ENCODE data around the gene L2HGDH. TPM values are rescaled to one million over a fixed set of nuclear protein-coding genes. Genes with fewer than 3 reads are reported as not detected.

L2HGDH gene
- total RNA-seq, 1 donor from 2014 or later, result 5.2 TPM

DNA sequence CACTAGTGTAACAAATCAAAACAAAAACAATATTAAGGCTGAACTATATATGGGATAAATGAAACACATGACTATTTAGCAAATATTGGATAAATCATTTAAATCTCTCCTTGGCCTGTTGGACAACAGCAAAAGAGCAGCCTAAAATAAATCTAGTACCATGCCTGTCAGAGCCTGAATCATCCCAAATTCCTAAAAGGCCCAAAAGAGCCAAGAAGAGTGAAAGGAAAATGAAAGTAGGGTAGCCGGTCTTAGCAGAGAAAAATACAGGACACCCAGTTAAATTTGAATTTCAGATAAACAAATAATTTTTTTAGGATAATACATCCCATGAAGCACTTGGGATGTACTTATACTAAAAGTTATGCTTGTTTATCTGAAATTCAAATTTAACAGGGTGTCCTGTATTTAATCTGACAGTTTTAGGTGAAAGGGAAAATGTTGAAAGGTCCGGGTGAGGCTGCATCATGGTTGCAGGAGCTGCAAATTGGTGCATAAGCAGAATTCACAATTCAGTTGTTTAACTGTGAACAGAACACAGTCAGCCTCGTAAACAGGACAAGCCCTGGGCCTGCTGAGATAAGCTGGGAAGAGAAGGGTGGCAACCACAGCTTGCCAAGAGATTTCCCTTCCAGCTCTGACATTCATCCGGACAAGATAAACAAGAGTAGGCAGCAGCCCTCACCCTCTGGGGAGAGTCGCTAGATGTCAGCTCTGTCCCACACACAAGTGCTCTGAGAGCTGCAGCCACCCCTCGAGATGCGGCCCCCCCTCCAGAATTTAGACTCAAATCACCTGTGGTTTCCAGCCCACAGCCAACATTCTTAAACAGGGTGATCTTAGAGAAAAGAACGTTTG is 30.4 kb upstream of the L2HGDH start:
- TF ChIP-seq, protein P1, sequence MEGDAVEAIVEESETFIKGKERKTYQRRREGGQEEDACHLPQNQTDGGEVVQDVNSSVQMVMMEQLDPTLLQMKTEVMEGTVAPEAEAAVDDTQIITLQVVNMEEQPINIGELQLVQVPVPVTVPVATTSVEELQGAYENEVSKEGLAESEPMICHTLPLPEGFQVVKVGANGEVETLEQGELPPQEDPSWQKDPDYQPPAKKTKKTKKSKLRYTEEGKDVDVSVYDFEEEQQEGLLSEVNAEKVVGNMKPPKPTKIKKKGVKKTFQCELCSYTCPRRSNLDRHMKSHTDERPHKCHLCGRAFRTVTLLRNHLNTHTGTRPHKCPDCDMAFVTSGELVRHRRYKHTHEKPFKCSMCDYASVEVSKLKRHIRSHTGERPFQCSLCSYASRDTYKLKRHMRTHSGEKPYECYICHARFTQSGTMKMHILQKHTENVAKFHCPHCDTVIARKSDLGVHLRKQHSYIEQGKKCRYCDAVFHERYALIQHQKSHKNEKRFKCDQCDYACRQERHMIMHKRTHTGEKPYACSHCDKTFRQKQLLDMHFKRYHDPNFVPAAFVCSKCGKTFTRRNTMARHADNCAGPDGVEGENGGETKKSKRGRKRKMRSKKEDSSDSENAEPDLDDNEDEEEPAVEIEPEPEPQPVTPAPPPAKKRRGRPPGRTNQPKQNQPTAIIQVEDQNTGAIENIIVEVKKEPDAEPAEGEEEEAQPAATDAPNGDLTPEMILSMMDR (IDR thresholded peaks at IDR 0.05; ENCODE audit: insufficient read depth, low read depth, low read length), result peak; percentile 5
- no peak for TF ChIP-seq EZH2 (IDR thresholded peaks at IDR 0.05; ENCODE audit: insufficient read depth, low read length)
- H3K27me3 Mint-ChIP-seq (ENCODE audit: low read depth, unreplicated experiment), result no peaks in the 10 kb centered on the region
- H3K4me3 ChIP-seq (ENCODE audit: insufficient read depth, low read depth, low read length), result no peak overlapping the region
- peak overlapping the region; percentile 65 for H3K4me2 ChIP-seq (ENCODE audit: low read length)
- no peaks in the 10 kb centered on the region for H3K27me3 ChIP-seq (ENCODE audit: insufficient read depth, low read length)
- FAIRE-seq (no peak), DNase-seq (ENCODE audit: low read depth) (peak; percentile 74)
- H4K20me1 ChIP-seq (ENCODE audit: insufficient read depth, low read length), result no peaks in the 10 kb centered on the region
- H3K27ac Mint-ChIP-seq (ENCODE audit: unreplicated experiment), result peak overlapping the region; percentile 84
- H3K79me2 ChIP-seq (ENCODE audit: insufficient read depth, low read length), result no peaks in the 10 kb centered on the region
- H3K36me3 ChIP-seq (ENCODE audit: insufficient read depth, low read length), result no peaks in the 10 kb centered on the region
- H3K4me1 Mint-ChIP-seq (ENCODE audit: low read depth, unreplicated experiment), result peaks cover 37% of the 10 kb centered on the region
- peaks cover 34% of the 10 kb centered on the region for H3K4me1 ChIP-seq (ENCODE audit: insufficient read depth, low read length)
- H3K27ac ChIP-seq (ENCODE audit: low read depth, low read length), result no peak overlapping the region
- no peaks in the 10 kb centered on the region for H3K9me3 Mint-ChIP-seq (ENCODE audit: unreplicated experiment)
- H3K36me3 Mint-ChIP-seq (ENCODE audit: low read depth, unreplicated experiment), result peaks cover 3% of the 10 kb centered on the region
- H3K9me3 ChIP-seq (ENCODE audit: insufficient read depth, low read depth, low read length), result no peaks in the 10 kb centered on the region
- peak overlapping the region; percentile 19 for H2AFZ ChIP-seq (ENCODE audit: low read depth, low read length)
- peak overlapping the region; percentile 65 for H3K4me3 Mint-ChIP-seq (ENCODE audit: unreplicated experiment)
- H3K9ac ChIP-seq (ENCODE audit: low read length), result peak overlapping the region; percentile 4

DNA sequence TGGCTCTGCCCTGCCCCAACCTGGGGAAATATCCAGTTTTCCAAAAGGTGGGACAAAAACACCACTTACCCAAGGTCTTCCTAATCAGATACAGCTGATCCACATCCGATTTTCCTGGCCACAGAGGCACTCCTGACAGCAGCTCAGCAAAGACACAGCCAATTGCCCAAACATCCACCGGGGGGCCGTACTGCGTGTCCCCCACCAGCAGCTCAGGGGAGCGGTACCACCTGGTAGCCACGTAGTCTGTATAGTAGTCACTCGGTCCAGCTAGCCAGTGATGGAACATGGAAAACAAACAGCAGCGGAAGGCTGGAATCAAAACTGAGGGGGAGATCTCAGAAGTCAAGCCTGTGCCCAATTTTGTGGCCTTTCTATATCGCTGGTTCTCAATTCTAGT is 28.9 kb upstream of the L2HGDH start:
- H3K4me2 ChIP-seq (ENCODE audit: low read length), result no peak overlapping the region
- no peak overlapping the region for H3K9ac ChIP-seq (ENCODE audit: low read length)
- DNase-seq (ENCODE audit: low read depth), result no peak
- H3K4me3 ChIP-seq (ENCODE audit: insufficient read depth, low read depth, low read length), result no peak overlapping the region
- Mint-ChIP-seq H3K9me3 (ENCODE audit: unreplicated experiment) (no peaks in the 10 kb centered on the region), H3K27me3 (ENCODE audit: low read depth, unreplicated experiment) (no peaks in the 10 kb centered on the region), H3K36me3 (ENCODE audit: low read depth, unreplicated experiment) (peaks cover 4% of the 10 kb centered on the region), H3K27ac (ENCODE audit: unreplicated experiment) (no peak overlapping the region), H3K4me3 (ENCODE audit: unreplicated experiment) (no peak overlapping the region), H3K4me1 (ENCODE audit: low read depth, unreplicated experiment) (peaks cover 34% of the 10 kb centered on the region)
- no peaks in the 10 kb centered on the region for H4K20me1 ChIP-seq (ENCODE audit: insufficient read depth, low read length)
- H2AFZ ChIP-seq (ENCODE audit: low read depth, low read length), result no peak overlapping the region
- no peaks in the 10 kb centered on the region for H3K79me2 ChIP-seq (ENCODE audit: insufficient read depth, low read length)
- TF ChIP-seq, protein P1 (IDR thresholded peaks at IDR 0.05; ENCODE audit: insufficient read depth, low read depth, low read length), result no peak
- TF ChIP-seq EZH2 (IDR thresholded peaks at IDR 0.05; ENCODE audit: insufficient read depth, low read length), result no peak
- H3K9me3 ChIP-seq (ENCODE audit: insufficient read depth, low read depth, low read length), result no peaks in the 10 kb centered on the region
- H3K27ac ChIP-seq (ENCODE audit: low read depth, low read length), result no peak overlapping the region
- H3K36me3 ChIP-seq (ENCODE audit: insufficient read depth, low read length), result no peaks in the 10 kb centered on the region
- H3K4me1 ChIP-seq (ENCODE audit: insufficient read depth, low read length), result peaks cover 36% of the 10 kb centered on the region
- H3K27me3 ChIP-seq (ENCODE audit: insufficient read depth, low read length), result no peaks in the 10 kb centered on the region
- no peak for FAIRE-seq

DNA sequence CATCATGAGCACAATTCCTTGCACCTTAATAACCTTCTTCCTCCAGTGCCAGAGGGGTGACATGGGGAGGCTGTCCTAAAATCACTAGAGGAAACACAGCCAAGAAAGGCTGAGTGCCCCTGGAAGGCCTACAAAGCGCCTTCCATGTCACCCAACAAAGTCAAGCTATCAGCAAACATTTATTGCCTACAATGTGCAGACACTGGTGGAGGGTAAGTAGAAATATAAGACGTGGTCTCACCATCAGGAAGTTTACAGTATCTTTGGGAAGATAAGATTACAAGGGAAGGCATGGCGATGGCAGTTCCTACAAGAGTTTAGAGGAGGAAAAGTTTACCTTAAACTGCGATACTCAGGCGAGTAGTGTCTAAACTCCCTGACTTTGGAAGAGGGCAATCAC is 28.0 kb upstream of the L2HGDH start:
- no peak overlapping the region for H3K4me3 ChIP-seq (ENCODE audit: insufficient read depth, low read depth, low read length)
- H3K4me2 ChIP-seq (ENCODE audit: low read length), result no peak overlapping the region
- H3K79me2 ChIP-seq (ENCODE audit: insufficient read depth, low read length), result no peaks in the 10 kb centered on the region
- Mint-ChIP-seq H3K4me3 (ENCODE audit: unreplicated experiment) (peak overlapping the region; percentile 57), H3K36me3 (ENCODE audit: low read depth, unreplicated experiment) (peaks cover 3% of the 10 kb centered on the region), H3K27ac (ENCODE audit: unreplicated experiment) (no peak overlapping the region), H3K4me1 (ENCODE audit: low read depth, unreplicated experiment) (peaks cover 37% of the 10 kb centered on the region), H3K27me3 (ENCODE audit: low read depth, unreplicated experiment) (no peaks in the 10 kb centered on the region), H3K9me3 (ENCODE audit: unreplicated experiment) (no peaks in the 10 kb centered on the region)
- H3K27ac ChIP-seq (ENCODE audit: low read depth, low read length), result no peak overlapping the region
- TF ChIP-seq, protein P1 (IDR thresholded peaks at IDR 0.05; ENCODE audit: insufficient read depth, low read depth, low read length), result no peak
- DNase-seq (ENCODE audit: low read depth) (no peak), FAIRE-seq (no peak)
- no peaks in the 10 kb centered on the region for H3K9me3 ChIP-seq (ENCODE audit: insufficient read depth, low read depth, low read length)
- no peak overlapping the region for H2AFZ ChIP-seq (ENCODE audit: low read depth, low read length)
- H3K4me1 ChIP-seq (ENCODE audit: insufficient read depth, low read length), result peaks cover 34% of the 10 kb centered on the region
- no peak overlapping the region for H3K9ac ChIP-seq (ENCODE audit: low read length)
- H3K27me3 ChIP-seq (ENCODE audit: insufficient read depth, low read length), result no peaks in the 10 kb centered on the region
- no peaks in the 10 kb centered on the region for H4K20me1 ChIP-seq (ENCODE audit: insufficient read depth, low read length)
- no peaks in the 10 kb centered on the region for H3K36me3 ChIP-seq (ENCODE audit: insufficient read depth, low read length)
